WERI-Rb-1 (cell line): ENCODE measurements around the gene SNRNP25.

Experiments
- DNase-seq: peaks from one replicate; pipeline ENCODE4 v3.0.0-alpha.2; 2020
- H3K27ac ChIP-seq: fragments of 250-450 bp; sonication (Bioruptor Pico); 2 replicates; pipeline ENCODE4 v1.5.1; 2020; ENCODE audit warnings: mild to moderate bottlenecking, moderate library complexity
- H3K27me3 ChIP-seq: fragments of 250-450 bp; sonication (Bioruptor Pico); 2 replicates; pipeline ENCODE4 v1.5.1; 2021; ENCODE audit warnings: mild to moderate bottlenecking, low read depth, moderate library complexity; ENCODE audit not compliant: insufficient read depth, severe bottlenecking
- H3K36me3 ChIP-seq: fragments of 250-450 bp; sonication (Bioruptor Pico); 2 replicates; pipeline ENCODE4 v1.5.1; 2020; ENCODE audit warnings: mild to moderate bottlenecking, moderate library complexity
- H3K4me3 ChIP-seq: 2 replicates; pipeline ENCODE4 v1.5.1; 2011; ENCODE audit warnings: low read depth, mild to moderate bottlenecking, control low read depth, low read length
- H3K9me3 ChIP-seq: fragments of 250-450 bp; sonication (Bioruptor Pico); 2 replicates; pipeline ENCODE4 v1.5.1; 2021; ENCODE audit warnings: mild to moderate bottlenecking, moderate library complexity; ENCODE audit not compliant: severe bottlenecking
- CTCF ChIP-seq: IDR thresholded peaks from 2 replicates; pipeline ENCODE4 v1.5.1; 2011; ENCODE audit warnings: low read depth, mild to moderate bottlenecking, control low read depth, inconsistent platforms, low read length

The SNRNP25 gene

GRCh38 chr16:101586-101985 is 48.0 kb downstream of the SNRNP25 start:
- DNase-seq: no peak
- TF ChIP-seq CTCF: no peak
- H3K27me3 ChIP-seq: no peaks in the 10 kb centered on the region
- H3K9me3 ChIP-seq: no peaks in the 10 kb centered on the region
- no peak overlapping the region for H3K27ac ChIP-seq
- peaks cover 11% of the 10 kb centered on the region; the same call in 1 of the 2 replicates for H3K36me3 ChIP-seq
- H3K4me3 ChIP-seq: no peak overlapping the region

- peaks cover 15% of the 10 kb centered on the region for H3K36me3 ChIP-seq
- no peaks in the 10 kb centered on the region for H3K9me3 ChIP-seq
- no peak overlapping the region for H3K4me3 ChIP-seq
- no peak overlapping the region for H3K27ac ChIP-seq
- H3K27me3 ChIP-seq: no peaks in the 10 kb centered on the region
- no peak for DNase-seq
- TF ChIP-seq CTCF: no peak
These were observed 48.6 kb downstream of the SNRNP25 start for GRCh38 chr16:102060-102855.

GRCh38 chr16:104355-104754 is 50.7 kb downstream of the SNRNP25 start:
- H3K4me3 ChIP-seq: no peak overlapping the region
- no peak for DNase-seq
- no peak for TF ChIP-seq CTCF
- no peak overlapping the region for H3K27ac ChIP-seq
- no peaks in the 10 kb centered on the region for H3K9me3 ChIP-seq
- H3K36me3 ChIP-seq: peaks cover 9% of the 10 kb centered on the region
- H3K27me3 ChIP-seq: no peaks in the 10 kb centered on the region

- peaks cover 15% of the 10 kb centered on the region for H3K36me3 ChIP-seq
- no peak for DNase-seq
- H3K4me3 ChIP-seq: no peak overlapping the region
- no peak overlapping the region for H3K27ac ChIP-seq
- no peak for TF ChIP-seq CTCF
- no peaks in the 10 kb centered on the region for H3K9me3 ChIP-seq
- no peaks in the 10 kb centered on the region for H3K27me3 ChIP-seq
These were observed 51.3 kb downstream of the SNRNP25 start for GRCh38 chr16:104928-105327.

GRCh38 chr16:105521-105920 is 51.9 kb downstream of the SNRNP25 start:
- H3K36me3 ChIP-seq: peaks cover 18% of the 10 kb centered on the region
- no peak overlapping the region for H3K27ac ChIP-seq
- H3K27me3 ChIP-seq: no peaks in the 10 kb centered on the region
- H3K9me3 ChIP-seq: no peaks in the 10 kb centered on the region
- no peak for DNase-seq
- no peak overlapping the region for H3K4me3 ChIP-seq
- no peak for TF ChIP-seq CTCF
